ENCODE results near the gene DDX10. TPM values are rescaled to one million over a fixed set of nuclear protein-coding genes. Genes with fewer than 3 reads are reported as not detected.

DDX10 gene
- total and polyA plus RNA-seq, 2 of the 8 experiments (the other 6 are each of a cell fraction or from before 2014, with no cell fraction given) = 49.2 to 52.2 TPM

DNA sequence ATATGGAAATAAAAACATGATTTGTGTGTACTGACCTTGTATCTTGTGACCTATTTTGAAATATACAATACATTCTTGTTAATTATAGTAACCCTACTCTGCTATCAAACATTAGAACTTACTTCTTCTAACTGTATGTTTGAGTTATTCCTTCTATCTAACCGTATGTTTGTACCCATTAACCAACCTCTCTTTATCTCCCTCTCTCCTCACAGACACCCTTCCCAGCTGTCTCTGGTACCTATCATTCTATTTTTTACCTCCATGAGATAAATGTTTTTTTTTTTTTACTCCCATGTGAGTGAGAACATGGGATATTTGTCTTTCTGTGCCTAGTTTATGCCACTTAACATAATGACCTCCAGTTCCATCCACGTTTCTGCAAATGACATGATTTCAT is 128.7 kb downstream of the DDX10 start:
- H3K4ac ChIP-seq (replicated peaks; ENCODE audit: insufficient read length, low read depth, low read length) = no peak overlapping the region
- no peak for DNase-seq (ENCODE audit: low read depth in 1 of 2, low spot score in 2 of 2)
- ChIA-PET CTCF (ENCODE audit: partially characterized antibody) (no interaction called here), POLR2A (ENCODE audit: partially characterized antibody) (interaction anchor here (0.7 kb wide), 1 partner anchor 11 kb away, joined by 3 read pairs; no protein-coding TSS in a partner anchor)
- no peak overlapping the region for H3K4me3 ChIP-seq (ENCODE audit: extremely low read depth in 1 of 4, insufficient read depth in 2 of 4, low read depth in 3 of 4, low read length in 4 of 4)
- H2AK5ac ChIP-seq (ENCODE audit: low read depth, low read length) = no peak overlapping the region
- no peak overlapping the region for H3K27ac ChIP-seq (ENCODE audit: low read depth, low read length)
- no peak overlapping the region for H2BK12ac ChIP-seq (ENCODE audit: low read depth, low read length)
- no peak overlapping the region for H3K56ac ChIP-seq (replicated peaks; ENCODE audit: insufficient read length, low read depth, low read length)
- no peak overlapping the region for H2AFZ ChIP-seq (ENCODE audit: low read length)
- no peak overlapping the region for H4K5ac ChIP-seq (ENCODE audit: insufficient read length, low read depth, low read length)
- H3K9me3 ChIP-seq (ENCODE audit: insufficient read depth in 2 of 2, low read depth in 1 of 2, low read length in 1 of 2) = no peaks in the 10 kb centered on the region
- peaks cover 3 to 9% (median 5%) of the 10 kb centered on the region in 4 experiments; a peak in 6 of 7 replicates for H3K4me1 ChIP-seq (replicated peaks in 1 of 4; ENCODE audit: control insufficient read depth in 3 of 4, insufficient read depth in 4 of 4, low read length in 3 of 4)
- H3K9ac ChIP-seq (replicated peaks in 1 of 4; ENCODE audit: extremely low read depth in 1 of 4, low read depth in 3 of 4, low read length in 3 of 4) = no peak overlapping the region
- H3K23ac ChIP-seq (ENCODE audit: insufficient read length) = no peak overlapping the region
- no peaks in the 10 kb centered on the region for H3K36me3 ChIP-seq (ENCODE audit: control insufficient read depth in 2 of 4, insufficient read depth in 4 of 4, low read length in 3 of 4)
- H3K14ac ChIP-seq (ENCODE audit: insufficient read length) = no peak overlapping the region
- no peaks in the 10 kb centered on the region for H3K23me2 ChIP-seq (ENCODE audit: low read depth, low read length)
- H2BK15ac ChIP-seq (ENCODE audit: low read length) = no peak overlapping the region
- FAIRE-seq = no peak
- H2BK20ac ChIP-seq (ENCODE audit: low read length) = no peak overlapping the region
- no peak overlapping the region for H3K18ac ChIP-seq (ENCODE audit: extremely low read depth, low read length)
- no peak overlapping the region for H2BK120ac ChIP-seq (replicated peaks; ENCODE audit: low read depth, low read length)
- no peak overlapping the region for H3K4me2 ChIP-seq (ENCODE audit: insufficient read depth in 1 of 2, low read depth in 2 of 2, low read length in 2 of 2)
- no peaks in the 10 kb centered on the region for H4K20me1 ChIP-seq (replicated peaks in 1 of 2; ENCODE audit: control insufficient read depth in 1 of 2, insufficient read depth in 2 of 2, low read length in 2 of 2)
- WGBS, 2 experiments (ENCODE audit: extremely low coverage in 1 of 2, insufficient coverage in 1 of 2, insufficient read length in 1 of 2, insufficient replicate concordance in 2 of 2, low coverage in 1 of 2, low lambda C conversion rate in 2 of 2, missing lambda C conversion rate in 1 of 2) = 100% methylated on average over 2 of the region's 2 CpGs; no CpG with 5 or more reads in 1 of the 2 experiments
- H3K27me3 ChIP-seq (replicated peaks in 1 of 4; ENCODE audit: control insufficient read depth in 3 of 4, extremely low read depth in 1 of 4, insufficient read depth in 3 of 4, low read length in 3 of 4) = no peaks in the 10 kb centered on the region
- no peak overlapping the region for H4K8ac ChIP-seq (ENCODE audit: extremely low read depth, insufficient read depth, low read length)
- no peak overlapping the region for H4K91ac ChIP-seq (replicated peaks; ENCODE audit: insufficient read length, low read length)
- H3K79me1 ChIP-seq (ENCODE audit: low read depth, low read length) = no peaks in the 10 kb centered on the region; the same call in 1 of the 2 replicates
- peaks cover 0 to 12% of the 10 kb centered on the region in 2 experiments; a peak in 2 of 4 replicates for H3K79me2 ChIP-seq (ENCODE audit: control insufficient read depth in 1 of 2, insufficient read depth in 2 of 2, low read length in 2 of 2)
- no peak overlapping the region for H2BK5ac ChIP-seq (ENCODE audit: low read depth, low read length)
- TF ChIP-seq CTBP2 (IDR thresholded peaks at IDR 0.05; ENCODE audit: borderline replicate concordance, insufficient read depth, insufficient read length, low read length) = no peak
- TF ChIP-seq EGR1 (IDR thresholded peaks at IDR 0.05; ENCODE audit: borderline replicate concordance, low read depth, low read length) = no peak
- TF ChIP-seq, protein P1, sequence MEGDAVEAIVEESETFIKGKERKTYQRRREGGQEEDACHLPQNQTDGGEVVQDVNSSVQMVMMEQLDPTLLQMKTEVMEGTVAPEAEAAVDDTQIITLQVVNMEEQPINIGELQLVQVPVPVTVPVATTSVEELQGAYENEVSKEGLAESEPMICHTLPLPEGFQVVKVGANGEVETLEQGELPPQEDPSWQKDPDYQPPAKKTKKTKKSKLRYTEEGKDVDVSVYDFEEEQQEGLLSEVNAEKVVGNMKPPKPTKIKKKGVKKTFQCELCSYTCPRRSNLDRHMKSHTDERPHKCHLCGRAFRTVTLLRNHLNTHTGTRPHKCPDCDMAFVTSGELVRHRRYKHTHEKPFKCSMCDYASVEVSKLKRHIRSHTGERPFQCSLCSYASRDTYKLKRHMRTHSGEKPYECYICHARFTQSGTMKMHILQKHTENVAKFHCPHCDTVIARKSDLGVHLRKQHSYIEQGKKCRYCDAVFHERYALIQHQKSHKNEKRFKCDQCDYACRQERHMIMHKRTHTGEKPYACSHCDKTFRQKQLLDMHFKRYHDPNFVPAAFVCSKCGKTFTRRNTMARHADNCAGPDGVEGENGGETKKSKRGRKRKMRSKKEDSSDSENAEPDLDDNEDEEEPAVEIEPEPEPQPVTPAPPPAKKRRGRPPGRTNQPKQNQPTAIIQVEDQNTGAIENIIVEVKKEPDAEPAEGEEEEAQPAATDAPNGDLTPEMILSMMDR (IDR thresholded peaks at IDR 0.05; ENCODE audit: control extremely low read depth in 1 of 3, insufficient read depth in 1 of 3, low read depth in 1 of 3, low read length in 3 of 3) = no peak
- TF ChIP-seq TCF12 (IDR thresholded peaks at IDR 0.05; ENCODE audit: low read depth, low read length) = no peak
- TF ChIP-seq BRCA1 (IDR thresholded peaks at IDR 0.05; ENCODE audit: low read depth, low read length) = no peak
- TF ChIP-seq RFX5 (IDR thresholded peaks at IDR 0.05; ENCODE audit: borderline replicate concordance, low read depth, low read length) = no peak
- no peak for TF ChIP-seq YY1 (IDR thresholded peaks at IDR 0.05; ENCODE audit: low read depth, low read length)
- no peak for TF ChIP-seq POLR2A (IDR thresholded peaks at IDR 0.05; ENCODE audit: control extremely low read depth in 1 of 2, low read depth in 2 of 2, low read length in 2 of 2)
- no peak for TF ChIP-seq ZNF274 (IDR thresholded peaks at IDR 0.05; ENCODE audit: borderline replicate concordance, extremely low read depth, low read length)
- TF ChIP-seq TAF1 (IDR thresholded peaks at IDR 0.05; ENCODE audit: low read depth, low read length) = no peak
- TF ChIP-seq MAFK (IDR thresholded peaks at IDR 0.05; ENCODE audit: low read depth, low read length) = no peak
- TF ChIP-seq TEAD4 (IDR thresholded peaks at IDR 0.05; ENCODE audit: low read depth, low read length) = no peak
- TF ChIP-seq KDM5A (IDR thresholded peaks at IDR 0.05; ENCODE audit: low read length) = no peak

Measured in H1 (cell line).